GM10248 (cell line): ENCODE data around the gene FGR.

Experiments
- CTCF ChIA-PET: fragments of 300-600 bp; sonication (Branson Sonifier 250); formaldehyde crosslinking; extraction: SDS; loops from one replicate; lab custom pipeline; 2021; ENCODE audit warnings: antibody characterized with exemption; lab: Yijun Ruan, JAX
- POLR2A ChIA-PET: fragments of 350-650 bp; sonication (Branson Sonifier 250); formaldehyde crosslinking; extraction: SDS; loops from one replicate; lab custom pipeline; 2020; ENCODE audit warnings: antibody characterized with exemption; lab: Yijun Ruan, JAX
- DNase-seq: peaks from one replicate; pipeline ENCODE4 v3.0.0; 2012; ENCODE audit errors: extremely low spot score
- TF ChIP-seq, protein P1 (sequence below): IDR thresholded peaks from 2 replicates; pipeline ENCODE4 v1.5.1; 2012; ENCODE audit warnings: mild to moderate bottlenecking, low read depth; ENCODE audit errors: extremely low read depth, missing control alignments, control extremely low read depth

The FGR gene

DNA sequence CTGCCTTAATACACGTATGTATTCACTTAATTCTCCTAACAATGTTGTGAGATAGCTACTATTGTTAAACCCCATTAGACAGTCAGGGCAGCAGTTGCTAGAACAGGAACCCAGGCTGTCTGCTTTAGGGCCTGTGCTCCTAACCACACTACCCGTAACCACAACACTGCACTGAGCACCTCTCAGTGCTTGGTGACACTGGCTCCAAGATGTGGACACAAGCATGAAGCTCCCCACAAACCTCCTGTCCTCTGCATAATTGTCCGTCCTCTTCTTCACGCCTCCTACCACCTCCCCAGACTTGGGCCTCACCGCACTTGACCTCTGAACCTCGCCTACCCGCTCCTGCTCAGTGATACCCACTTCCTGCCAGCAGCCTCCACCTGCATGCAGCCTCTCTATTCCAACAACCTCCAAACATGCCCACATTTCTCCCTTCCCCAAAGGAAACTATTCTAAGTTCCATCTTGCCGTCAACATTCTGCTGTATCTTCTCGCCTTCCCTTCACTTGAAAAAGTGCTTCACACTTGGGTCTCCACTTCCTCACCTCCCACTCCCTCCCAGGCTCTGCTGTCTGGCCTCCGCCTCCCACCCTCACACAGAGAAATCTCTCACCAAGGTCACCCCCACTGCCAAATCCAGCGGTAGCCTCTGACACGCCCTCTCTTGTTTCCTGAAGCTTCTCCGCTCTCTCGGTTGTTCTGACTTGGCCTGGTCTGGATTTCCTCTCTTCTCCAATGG is 16.5 kb downstream of the FGR start:
- DNase-seq: no peak
- CTCF ChIA-PET: interaction anchor here (0.8 to 11.4 kb wide), 6 partner anchors 9 to 51 kb away, joined by 3 to 72 read pairs (median 6); no protein-coding TSS in a partner anchor
- POLR2A ChIA-PET: interaction anchor here (1.0 to 1.3 kb wide), 2 partner anchors 8 to 44 kb away, joined by 3 to 4 read pairs; no protein-coding TSS in a partner anchor
- TF ChIP-seq, protein P1, sequence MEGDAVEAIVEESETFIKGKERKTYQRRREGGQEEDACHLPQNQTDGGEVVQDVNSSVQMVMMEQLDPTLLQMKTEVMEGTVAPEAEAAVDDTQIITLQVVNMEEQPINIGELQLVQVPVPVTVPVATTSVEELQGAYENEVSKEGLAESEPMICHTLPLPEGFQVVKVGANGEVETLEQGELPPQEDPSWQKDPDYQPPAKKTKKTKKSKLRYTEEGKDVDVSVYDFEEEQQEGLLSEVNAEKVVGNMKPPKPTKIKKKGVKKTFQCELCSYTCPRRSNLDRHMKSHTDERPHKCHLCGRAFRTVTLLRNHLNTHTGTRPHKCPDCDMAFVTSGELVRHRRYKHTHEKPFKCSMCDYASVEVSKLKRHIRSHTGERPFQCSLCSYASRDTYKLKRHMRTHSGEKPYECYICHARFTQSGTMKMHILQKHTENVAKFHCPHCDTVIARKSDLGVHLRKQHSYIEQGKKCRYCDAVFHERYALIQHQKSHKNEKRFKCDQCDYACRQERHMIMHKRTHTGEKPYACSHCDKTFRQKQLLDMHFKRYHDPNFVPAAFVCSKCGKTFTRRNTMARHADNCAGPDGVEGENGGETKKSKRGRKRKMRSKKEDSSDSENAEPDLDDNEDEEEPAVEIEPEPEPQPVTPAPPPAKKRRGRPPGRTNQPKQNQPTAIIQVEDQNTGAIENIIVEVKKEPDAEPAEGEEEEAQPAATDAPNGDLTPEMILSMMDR: no peak

DNA sequence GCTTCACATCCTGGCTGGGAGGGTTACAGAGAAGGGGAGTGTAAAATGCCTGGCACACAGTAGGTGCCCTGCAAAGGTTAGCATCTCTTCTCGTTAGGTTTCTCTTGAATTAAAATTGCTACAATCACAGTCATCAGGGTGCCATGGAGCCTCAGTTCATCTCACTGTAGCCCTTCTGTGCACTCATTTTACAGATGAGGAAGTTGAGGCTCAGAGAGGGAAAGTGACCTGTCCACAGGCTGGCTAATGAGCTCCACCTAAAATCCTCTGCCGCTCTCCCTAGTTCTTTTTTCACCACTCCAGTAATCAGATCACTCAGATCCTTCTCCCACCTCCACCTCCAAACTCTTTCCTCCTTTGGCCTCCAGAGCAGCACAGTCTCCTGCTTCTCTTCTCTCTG is 17.6 kb downstream of the FGR start:
- DNase-seq: no peak
- CTCF ChIA-PET: interaction anchor here (1.0 to 11.4 kb wide), 6 partner anchors 9 to 50 kb away, joined by 4 to 72 read pairs (median 8); partner anchors contain the start of gene AHDC1
- TF ChIP-seq, protein P1: no peak
- POLR2A ChIA-PET: interaction anchor here (0.6 to 1.3 kb wide), 2 partner anchors 45 to 101 kb away, joined by 4 read pairs; no protein-coding TSS in a partner anchor

DNA sequence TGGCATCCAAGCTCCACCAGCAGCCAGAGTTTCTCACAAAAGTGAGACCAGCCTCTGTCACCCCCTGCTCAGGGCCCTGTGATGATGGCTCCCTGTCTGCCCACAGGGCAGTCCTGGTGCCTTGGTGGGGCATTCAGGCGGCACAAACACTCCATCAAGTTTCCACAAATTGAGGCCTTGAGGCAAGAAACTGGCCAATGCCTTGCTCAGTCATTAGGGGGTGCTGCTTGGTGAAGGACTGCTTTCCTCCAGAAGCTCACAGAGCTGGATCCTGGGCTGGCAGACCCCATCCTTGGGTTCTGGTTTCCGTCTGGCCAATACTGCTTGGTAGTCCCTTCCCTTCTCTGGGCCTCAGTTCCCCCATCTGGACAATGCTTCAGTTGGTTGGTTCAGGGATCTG is 18.5 kb downstream of the FGR start:
- ChIA-PET CTCF (interaction anchor here (1.0 to 11.4 kb wide), 10 partner anchors 8 to 320 kb away, joined by 3 to 72 read pairs (median 5); partner anchors contain the start of gene AHDC1), POLR2A (interaction anchor here (0.9 to 1.2 kb wide), 2 partner anchors 12 to 46 kb away, joined by 4 to 5 read pairs; no protein-coding TSS in a partner anchor)
- DNase-seq: no peak
- TF ChIP-seq, protein P1: peak; percentile 23

DNA sequence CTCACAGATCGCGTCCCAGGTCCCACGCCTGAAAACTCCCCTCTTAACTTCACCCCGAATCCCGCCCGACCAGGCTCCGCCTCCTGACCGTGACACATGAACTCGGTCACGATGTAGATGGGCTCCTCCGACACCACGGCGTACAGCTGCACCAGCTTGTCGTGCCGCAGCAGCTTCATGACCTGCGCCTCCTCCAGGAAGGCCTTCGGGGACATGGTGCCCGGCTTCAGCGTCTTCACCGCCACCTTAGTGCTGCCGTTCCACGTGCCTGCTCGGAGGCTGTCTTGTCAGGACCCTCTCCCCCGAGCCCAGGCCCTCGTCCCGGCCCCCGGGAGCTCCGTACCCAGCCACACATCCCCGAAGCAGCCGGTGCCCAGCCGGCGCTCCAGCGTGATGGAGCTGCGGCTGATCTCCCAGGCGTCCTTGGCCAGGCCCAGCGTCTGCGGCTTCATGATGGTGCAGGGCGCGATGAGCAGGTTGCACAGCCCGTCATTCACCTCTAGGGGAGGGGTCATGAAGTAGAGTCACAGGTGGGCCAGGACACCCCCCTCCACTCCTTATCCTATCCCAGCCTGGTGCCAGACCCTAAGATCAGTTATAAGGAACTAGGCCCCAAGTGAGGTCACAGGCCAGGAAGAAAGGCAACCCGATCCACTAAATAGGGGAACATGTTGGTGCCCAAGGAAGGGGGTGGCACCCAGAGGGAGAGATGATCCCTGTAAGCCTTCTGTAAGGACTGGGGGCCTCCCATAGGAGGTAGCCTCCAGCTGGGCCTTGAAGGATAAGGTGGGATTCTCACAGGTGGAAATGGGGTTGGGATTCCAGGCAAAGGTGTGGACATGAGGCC is 19.4 kb downstream of the FGR start:
- POLR2A ChIA-PET: no interaction called here
- CTCF ChIA-PET: interaction anchor here (1.4 to 11.4 kb wide), 9 partner anchors 9 to 319 kb away, joined by 4 to 72 read pairs (median 5); partner anchors contain the start of gene AHDC1
- TF ChIP-seq, protein P1: no peak
- no peak for DNase-seq

DNA sequence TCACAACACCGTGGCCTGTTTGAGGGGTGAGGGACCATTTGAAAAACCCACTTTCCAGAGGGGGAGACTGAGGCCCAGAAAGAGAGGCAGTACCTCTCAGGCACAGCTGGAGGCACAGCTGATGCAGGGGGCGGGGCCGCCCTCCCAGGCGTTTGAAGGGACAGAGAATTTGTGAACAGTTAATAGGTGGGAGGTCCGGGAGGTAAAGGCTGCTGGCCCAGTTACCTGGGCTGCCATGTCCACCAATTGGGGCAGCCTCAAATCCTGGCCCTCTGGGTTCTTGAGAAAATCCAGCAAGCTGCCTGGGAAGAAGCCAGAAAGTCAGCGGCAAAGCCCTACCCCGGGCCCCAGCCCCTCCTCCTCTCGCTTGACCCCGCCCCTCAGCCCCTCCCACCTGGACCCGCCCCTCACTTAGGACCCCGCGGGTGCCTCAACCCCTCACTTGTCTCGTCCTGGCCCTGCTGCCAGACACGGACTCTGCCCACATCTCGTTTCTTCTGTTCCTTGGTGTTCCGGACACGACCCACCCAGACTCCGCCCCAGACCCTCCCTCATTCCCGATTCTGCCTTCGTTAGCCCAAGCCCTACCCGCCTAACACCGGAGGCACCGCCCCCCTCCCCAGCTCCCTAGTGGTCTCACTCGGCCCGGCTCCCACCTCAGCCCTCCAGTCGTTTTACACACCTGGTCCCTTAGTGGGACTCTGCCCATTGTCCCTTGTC is 20.2 kb downstream of the FGR start:
- TF ChIP-seq, protein P1: no peak
- no peak for DNase-seq
- ChIA-PET POLR2A (interaction anchor here (0.6 to 0.9 kb wide), 2 partner anchors 11 to 386 kb away, joined by 3 to 4 read pairs; no protein-coding TSS in a partner anchor), CTCF (interaction anchor here (1.0 to 11.4 kb wide), 6 partner anchors 8 to 58 kb away, joined by 3 to 72 read pairs (median 6); no protein-coding TSS in a partner anchor)
